Measurements from ENCODE around the gene PEG3.

PEG3 gene

DNA sequence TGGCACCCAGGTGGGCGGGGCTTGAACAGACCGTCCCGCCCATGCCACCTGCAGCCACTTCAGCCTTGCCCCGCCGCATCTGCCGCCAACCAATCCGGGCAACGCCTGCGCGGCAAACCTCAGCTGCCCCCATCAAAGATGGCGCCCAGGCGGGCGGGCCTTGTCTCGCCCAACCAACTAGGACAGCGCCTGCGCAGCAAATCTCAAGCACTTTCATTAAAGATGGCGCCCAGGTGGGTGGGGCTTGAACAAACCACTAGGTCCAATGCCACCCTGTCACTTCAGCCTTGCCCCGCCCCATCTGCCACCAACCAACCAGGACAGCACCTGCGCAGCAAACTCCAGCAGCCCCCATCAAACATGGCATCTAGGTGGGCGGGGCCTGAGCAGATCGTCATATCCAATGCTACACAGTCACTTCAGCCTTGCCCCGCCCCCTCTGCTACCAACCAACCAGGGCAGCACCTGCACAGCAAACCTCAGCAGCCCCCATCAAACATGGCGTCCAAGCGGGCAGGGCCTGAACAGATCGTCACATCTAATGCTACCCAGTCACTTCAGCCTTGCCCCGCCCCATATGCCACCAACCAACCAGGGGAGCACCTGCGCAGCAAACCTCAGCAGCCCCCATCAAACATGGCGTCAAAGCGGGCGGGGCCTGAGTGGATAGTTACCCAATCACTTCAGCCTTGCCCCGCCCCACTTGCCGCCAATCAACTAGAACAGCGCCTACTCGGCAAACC lies 1.4 kb downstream of the PEG3 start:
- DNase-seq (ENCODE audit: low read depth, low spot score) = no peak

DNA sequence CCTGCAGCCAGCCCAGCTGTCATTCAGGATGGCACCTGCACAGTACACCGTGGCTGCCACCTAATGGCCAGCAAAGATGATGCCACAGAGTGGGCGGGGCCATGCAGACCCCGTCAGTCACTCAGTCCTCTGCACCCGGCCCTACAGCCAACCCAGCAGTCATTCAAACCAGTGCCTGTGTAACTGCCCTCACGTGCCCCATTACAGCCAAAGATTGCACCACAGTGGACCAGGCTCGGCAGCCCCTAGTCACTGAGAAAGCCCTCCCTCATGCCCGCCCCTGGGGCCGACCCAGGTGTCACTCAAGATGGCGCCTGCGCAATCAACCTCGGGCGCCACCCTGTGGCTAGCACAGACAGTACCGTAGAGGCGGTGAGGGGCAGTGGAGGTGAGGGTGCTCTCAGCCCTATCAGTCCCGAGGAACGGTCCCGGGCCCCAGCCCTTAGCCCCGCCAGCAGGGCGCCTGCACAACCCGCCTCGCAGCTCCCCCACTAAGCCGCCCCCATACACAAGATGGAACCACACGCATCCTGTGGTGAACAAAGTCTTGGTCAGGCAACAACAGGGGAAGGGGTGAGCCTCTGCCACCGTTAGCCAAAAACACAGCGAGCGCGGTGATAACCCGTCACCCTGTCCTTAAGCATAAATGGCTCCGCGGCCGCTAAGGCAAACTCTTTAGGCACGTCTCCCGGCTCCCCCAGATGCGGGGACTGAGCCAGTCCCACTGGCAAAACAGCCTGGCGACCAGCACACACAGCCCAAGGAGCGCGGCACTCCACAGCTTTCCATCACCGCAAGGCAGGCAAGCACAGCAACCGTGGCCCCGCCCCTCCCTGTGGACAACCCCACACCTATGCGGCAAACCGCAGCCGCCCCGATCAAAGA lies 2.3 kb downstream of the PEG3 start:
- no peak for DNase-seq (ENCODE audit: low read depth, low spot score)

DNA sequence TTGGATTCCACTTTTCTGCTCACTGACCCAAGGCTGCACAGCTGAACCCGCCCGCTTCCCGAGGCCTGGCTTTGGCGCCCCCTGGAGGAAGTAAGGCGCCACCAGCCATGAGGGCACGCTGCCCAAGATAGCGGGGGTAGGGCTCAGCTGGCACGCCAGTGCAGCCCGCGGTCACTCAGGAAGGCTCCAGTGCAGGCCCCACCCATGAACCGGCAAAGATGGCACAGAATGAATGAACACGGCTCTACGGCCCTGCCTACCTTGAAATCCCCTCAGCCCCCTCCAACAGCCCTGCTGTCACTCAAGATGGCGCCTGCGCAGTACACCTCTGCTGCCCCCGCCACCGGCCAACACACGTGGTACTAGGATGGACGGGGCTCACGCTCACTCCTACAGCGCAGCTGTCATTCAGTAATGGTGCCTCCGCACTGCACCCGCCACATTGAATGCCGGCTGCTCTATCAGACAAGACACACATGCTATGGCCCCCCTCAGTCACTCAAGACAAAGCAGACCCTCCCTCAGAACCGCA lies 3.0 kb downstream of the PEG3 start:
- DNase-seq (ENCODE audit: low read depth, low spot score) = no peak

DNA sequence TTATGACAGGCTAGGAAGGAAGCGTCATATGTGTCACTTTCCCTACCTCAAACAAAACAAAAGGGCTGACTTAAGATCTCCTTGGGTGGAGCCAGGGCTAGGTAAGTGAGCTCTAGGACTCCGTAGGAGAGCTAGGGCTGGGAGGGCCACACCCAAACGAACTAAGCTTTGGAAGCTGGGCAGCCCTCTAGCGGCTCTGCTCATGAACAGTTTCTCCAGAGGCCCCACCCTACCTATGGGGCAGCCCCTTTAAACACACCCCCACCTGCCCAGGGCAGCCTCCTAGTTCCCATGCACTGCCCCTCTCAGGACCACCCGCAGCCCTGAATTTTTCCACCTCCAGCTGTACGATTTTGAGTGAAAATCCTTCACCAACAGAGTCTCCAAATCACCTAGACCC lies 3.5 kb downstream of the PEG3 start:
- no peak for DNase-seq (ENCODE audit: low read depth, low spot score)

DNA sequence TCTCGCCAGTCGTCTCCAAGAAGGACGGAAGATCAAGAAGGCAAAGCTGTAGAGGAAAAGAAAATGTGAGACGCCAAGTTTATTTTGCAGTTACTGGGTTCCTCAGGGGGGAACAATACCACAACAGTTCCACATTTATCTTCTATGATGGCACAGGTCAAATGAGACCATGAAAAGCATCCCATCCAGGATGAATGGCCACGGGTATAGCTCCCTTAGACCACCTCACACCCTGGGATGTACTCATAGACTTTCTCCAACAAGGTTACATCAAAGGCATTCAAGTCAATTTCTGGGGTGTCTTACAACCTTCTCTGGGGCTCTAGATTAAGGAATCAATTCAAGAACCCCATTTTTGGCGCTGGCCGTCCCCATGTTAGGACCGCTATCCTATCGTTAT lies 4.5 kb downstream of the PEG3 start:
- DNase-seq (ENCODE audit: low read depth, low spot score) = no peak

DNA sequence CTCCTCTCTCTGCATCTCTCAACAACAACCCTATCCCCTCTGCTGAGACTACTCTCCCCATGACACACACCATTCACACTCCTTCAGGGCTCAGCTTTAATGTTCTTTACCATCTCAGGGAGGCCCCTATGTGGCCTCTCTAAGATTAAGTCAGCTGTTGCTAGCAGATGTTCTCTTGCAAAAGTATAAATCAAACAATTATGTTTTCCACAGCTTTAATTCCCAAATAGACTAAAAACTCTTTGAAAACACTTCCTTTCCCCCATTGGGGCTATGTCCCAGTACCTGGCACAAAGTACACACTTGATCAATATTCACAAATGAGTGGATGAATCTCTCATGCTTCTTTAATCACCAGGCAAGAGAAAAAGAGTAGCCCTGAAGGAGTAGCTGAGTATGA lies 5.1 kb downstream of the PEG3 start:
- DNase-seq (ENCODE audit: low read depth, low spot score) = no peak

DNA sequence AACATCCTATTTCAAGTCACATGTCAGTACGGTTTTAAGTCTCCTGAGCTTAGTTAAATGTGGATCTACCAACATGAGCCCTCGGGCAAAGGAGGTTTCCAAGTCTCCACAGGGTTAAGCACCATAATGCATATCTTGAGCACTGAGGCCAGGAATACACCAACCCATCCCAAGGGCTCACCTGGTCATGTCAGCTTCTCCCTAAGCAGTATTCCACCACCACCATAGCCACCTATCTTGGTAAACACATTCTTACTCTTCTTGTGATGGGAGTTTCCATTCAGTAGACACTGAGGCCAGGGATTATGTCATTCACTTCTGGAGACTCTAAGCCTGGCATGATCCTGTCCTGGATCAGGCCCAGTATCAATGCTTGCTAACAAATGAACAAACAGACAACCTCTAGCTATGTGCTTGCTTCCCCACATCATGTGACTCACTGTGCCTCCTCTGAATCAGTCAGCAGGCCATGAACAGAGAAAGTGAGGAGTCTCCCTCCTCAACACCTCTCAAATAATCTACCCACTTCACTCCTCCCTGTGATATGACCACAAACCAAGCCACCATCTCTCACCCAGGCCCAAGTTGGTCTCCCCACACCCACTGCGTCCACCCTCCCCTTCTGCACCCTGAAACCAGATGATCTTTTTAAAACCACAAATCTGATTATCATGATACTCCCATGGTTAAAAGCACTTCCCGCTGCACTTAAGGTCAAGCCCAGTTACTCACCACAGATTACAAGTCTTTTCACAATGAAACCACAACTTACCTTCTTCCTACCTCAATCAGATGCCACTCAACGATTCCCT lies 5.8 kb downstream of the PEG3 start:
- no peak for DNase-seq (ENCODE audit: low read depth, low spot score)

DNA sequence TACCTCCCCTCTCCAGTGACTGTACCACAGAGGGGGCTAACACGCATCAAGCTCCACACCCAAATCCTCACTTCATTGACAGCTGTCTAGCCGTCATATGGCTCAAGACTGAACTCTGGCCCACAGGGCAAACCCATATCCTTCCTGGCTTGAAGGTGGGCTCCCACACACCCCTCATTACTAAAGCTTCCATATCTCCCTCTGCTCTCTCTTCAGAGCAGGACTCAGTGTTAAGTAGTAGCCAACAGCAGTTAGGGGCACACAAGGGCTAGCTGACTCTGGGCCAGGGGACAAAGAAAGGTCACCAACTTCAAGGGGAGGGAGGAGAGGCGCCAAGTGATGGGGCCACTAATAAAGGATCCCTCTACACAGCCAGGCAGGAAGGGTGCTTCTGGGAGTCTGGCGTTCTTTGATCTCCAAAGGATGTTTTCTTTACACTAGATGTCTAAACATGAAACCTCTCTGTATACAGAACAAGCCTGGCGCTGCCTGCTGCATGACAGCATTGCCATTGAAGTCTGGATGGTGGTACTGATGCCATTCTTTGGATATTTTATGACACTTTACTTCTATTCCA lies 8.1 kb downstream of the PEG3 start:
- no peak for DNase-seq (ENCODE audit: low read depth, low spot score)

DNA sequence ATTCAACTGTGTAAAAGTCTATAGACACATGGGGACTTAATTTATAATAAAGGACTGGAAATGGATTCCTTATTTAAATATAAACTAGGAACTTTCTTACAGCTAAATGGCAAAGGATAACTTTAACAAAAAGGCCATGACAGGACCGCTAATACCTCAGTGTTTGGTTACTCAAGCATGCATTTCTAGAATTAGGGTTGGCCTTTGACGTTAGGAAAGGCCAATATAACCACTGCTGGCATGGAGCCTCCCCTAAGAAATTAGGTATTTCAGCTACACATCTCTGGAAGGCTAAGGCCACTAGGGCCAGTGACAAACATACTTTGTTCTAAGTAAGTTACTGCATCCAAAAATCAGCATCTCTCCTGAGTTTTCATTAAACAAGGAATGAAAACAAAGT lies 9.3 kb downstream of the PEG3 start:
- no peak for DNase-seq (ENCODE audit: low read depth, low spot score)

DNA sequence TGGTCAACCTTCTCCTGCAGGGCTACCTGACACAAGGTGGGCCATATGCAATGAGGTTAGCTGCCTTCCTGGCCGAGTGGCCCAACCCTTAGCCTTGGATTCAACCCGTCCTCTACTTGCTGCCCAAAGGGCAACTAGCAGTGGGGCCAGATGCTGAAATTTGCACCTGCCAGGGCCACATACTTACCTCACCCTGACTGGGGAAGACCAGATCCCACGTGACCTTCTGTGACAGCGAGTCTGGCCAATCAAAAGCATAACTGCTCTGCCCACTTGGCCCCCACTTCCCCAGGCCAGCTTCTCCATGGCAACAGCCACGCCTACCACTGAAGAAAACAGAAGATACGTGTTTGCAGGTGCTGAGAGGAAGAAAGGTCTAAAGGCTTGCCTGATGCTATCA lies 10.9 kb downstream of the PEG3 start:
- no peak for DNase-seq (ENCODE audit: low read depth, low spot score)

DNA sequence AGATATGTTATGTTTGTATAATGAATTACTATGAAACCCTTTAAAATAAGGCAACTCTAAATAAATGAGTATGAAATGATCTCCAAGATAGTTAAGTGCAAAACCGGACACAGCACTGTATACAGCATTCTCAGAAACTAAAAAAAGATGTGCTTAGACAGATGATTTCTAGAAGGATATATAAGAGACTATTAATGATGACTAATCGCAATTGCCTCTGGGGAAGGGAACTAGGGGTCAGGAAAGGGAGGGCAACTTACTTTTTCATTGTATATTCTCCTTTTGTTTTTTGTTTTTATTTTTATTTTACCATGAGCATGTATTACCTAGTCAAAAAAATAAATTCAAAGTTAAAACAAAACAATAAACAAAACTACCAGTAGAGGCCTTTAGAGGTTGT lies 12.8 kb downstream of the PEG3 start:
- DNase-seq (ENCODE audit: low read depth, low spot score) = no peak

DNA sequence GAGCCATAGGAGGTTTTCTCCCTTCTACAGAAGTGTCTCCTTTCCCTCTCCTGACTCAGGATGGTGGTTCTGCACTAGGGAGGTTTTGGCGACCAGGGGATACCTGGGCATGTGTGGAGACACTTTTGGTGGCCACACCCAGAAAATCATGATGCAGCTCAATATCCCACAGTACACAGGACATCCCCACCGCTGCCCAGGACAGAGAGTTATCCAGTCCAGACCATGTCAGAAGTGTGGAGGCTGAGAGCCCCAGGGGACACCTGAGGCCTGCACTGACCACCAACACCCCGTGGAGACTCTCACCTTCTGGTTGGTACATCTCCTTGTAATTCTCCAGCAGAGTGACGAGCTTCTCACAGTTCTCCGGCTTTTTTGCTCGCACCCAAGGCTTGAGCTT lies 16.6 kb downstream of the PEG3 start:
- DNase-seq (ENCODE audit: low read depth, low spot score) = no peak

DNA sequence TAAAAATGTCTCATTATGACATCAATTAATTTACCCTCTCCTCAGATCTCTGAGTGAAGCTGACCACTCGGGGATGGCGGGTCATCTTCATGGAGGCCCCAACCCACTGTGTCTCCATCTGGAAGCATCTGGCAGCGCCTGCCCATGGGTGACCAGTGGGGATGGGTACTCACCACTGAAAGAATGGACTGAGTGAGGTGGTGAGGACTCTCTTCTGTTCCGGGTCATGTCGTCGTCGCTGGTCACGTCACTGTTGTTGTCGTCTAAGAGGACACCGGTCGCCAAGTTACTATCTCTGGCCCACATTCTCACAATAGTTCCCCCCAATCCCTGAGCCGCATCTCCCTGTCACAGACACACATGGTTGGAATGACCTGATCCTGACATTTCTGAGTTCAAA lies 17.1 kb downstream of the PEG3 start:
- DNase-seq (ENCODE audit: low read depth, low spot score) = no peak

DNA sequence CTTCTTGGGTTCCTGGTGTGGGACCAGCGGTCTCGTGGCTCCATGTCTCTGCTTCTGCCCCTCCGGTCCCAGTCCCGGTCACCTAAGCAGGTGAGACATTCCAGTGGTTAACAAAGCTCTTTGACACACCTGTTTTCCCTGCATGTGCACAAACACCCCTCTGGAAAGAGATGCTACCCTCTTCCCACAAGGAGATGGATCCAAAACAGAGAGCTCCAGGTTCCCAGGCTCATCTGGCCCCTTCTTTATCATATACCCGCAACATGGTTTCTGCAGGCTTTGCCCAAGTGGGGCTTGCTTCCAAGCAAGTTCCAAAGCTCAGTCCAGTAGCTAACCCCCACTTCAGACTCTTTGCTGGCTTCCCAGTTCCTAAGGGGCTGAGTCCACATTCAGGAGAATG lies 17.8 kb downstream of the PEG3 start:
- no peak for DNase-seq (ENCODE audit: low read depth, low spot score)

DNA sequence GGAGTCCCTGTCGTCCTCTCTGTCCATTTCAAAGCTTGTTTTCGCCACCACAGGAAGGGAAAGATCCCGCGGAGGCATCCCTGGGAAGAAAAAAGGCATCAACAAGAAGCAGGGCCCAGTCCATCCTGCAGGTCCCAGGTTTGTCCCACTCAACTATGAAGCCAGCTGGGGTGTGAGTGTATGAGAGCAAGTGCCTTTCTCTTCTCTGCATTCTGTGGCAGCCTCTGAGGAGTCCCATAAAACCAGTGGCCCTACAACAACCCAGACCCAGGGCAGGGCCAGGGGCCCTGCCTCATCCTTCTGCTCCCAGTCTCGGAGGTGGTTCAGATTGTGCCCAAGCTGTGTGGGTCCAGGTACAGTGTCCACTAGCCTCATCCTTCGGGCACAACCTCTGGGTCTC lies 18.9 kb downstream of the PEG3 start:
- DNase-seq (ENCODE audit: low read depth, low spot score) = no peak

DNA sequence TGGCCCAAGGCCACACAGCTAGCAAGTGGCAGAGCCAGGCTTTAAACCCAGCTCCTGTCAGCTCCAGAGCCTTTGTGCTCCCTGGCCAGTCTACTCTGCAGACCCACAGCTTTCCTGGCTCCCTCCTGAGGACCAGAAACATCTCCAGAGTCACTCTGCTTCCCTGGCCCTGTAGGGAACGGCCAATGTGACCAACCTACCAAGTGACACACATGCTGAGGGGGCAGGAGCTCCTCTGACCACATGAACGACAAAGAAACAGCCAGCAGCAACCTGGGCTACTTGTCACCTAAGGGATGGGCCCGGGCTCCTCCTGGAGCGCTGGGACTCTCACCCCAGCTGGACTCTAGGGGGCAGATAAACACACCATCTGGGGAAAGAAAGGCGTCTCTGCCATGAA lies 19.3 kb downstream of the PEG3 start:
- no peak for DNase-seq (ENCODE audit: low read depth, low spot score)

DNA sequence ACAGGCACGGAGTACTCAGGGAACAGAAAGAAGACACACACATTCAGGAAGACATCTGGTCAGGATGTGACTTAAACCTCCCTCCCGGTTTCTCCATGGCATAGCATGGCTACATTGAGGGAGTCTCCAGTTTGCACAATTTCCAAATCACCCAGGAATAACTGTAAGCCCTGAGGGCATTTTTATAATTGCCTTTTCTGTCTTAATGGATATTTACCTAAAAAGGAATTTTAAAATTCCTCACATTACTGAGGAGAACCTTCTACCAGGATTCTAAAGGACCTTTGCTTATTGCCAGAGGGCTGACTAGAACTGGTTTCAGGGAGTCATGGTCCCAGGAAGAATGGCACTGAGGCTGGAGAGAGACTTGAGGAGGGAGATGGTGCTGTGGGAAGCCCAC lies 21.4 kb downstream of the PEG3 start:
- no peak for DNase-seq (ENCODE audit: low read depth, low spot score)

DNA sequence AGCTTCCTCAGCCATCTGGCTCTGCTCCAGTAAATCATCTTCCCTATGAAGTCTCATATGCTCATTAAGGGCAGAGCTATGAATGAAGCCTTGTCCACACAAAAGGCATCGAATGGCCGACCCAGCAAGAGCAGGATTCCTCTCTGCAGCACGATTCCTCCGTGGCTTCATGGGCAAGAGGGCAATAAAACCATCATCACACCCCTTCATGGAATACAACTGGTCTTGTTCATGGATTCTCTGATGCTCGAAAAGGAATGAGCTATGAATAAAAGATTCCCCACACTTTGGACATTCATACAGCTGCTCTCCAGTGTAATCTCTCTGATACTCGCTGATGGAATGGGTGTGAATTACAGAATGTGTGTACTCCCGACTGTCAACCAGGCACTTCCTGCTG lies 25.9 kb downstream of the PEG3 start:
- DNase-seq (ENCODE audit: low read depth, low spot score) = no peak

DNA sequence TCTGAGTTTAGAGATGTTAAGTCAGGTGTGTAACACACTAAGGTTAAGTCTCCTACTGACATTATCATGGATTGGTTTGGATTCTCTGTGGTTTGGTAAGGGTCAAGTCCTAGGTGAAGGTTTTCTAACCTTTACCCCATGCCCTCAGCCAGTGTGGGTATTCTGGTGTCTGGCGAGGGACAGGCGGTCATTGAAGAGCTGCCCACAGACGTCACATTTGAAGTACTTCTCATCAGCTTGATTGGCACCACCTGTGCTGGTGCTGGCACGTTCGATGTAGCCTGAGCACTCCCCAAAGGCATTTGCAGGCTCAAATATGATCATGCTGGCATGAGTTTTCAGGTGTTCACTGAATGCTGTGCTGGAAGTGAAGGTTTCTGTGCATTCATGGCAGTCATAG lies 27.0 kb downstream of the PEG3 start:
- DNase-seq (ENCODE audit: low read depth, low spot score) = no peak

DNA sequence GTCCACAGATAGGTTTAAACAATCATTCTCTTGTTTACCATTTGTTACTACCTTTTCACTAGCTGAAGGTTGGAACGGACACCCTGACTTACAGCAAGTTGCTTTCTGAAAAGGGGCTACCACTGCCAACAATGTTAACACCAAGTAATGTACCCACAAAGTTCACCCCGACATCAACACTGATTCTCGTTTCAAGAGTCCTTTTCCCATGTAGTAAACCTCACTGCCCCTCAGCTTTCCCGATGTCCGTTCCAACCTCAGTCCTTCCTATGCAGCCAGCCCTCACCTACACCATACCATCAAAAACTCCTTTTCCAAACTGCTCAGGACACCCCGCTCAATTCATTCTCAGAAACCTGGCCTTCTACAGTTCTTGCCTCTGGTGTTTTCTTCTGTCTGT lies 29.0 kb downstream of the PEG3 start:
- no peak for DNase-seq (ENCODE audit: low read depth, low spot score)

DNA sequence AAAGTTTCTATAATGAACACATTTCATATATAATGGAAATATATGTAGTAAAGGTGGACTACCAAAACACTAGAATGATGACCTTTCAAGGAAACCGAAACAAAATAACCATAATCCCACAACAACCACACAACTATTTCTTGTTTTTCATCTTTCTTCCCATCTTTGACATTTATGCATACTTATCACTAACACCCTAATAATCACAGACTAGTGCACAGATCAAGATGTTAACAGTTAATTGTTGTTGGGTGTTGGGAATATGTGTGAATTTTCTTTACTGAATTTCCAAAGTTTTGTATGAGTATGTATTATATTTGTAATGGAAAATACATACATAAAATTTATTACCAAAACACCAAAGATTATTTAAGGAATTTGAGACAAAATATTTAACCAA lies 30.3 kb downstream of the PEG3 start:
- DNase-seq (ENCODE audit: low read depth, low spot score) = no peak

Data from ELF-1 (cell line).